Mesendoderm (in vitro differentiated cells): ENCODE results near the gene ST3GAL2.
"Not testable (repeated sequence)": the region's sequence is repeated elsewhere in the genome, so short reads cannot be mapped to it uniquely, and the experiment has no call there.

ENCODE experiments used
- DNase-seq: peaks from one replicate; pipeline ENCODE4 v3.0.0; 2013
- H2AK5ac ChIP-seq: 2 replicates; pipeline ENCODE4 v1.6.1; 2013; ENCODE audit warnings: low read length, inconsistent platforms
- H2BK120ac ChIP-seq: 2 replicates; pipeline ENCODE4 v1.6.1; 2013; ENCODE audit warnings: low read depth, mild to moderate bottlenecking, low read length, moderate library complexity, mixed read lengths
- H2BK15ac ChIP-seq: replicated peaks from 2 replicates; pipeline ENCODE4 v1.6.1; 2013; ENCODE audit warnings: low read depth, mild to moderate bottlenecking, moderate library complexity
- H2BK5ac ChIP-seq: 2 replicates; pipeline ENCODE4 v1.6.1; 2013; ENCODE audit warnings: low read length, inconsistent platforms
- H3K18ac ChIP-seq: 2 replicates; pipeline ENCODE4 v1.6.1; 2013; ENCODE audit warnings: mild to moderate bottlenecking, low read length, mixed read lengths
- H3K23ac ChIP-seq: one replicate; pipeline ENCODE4 v1.6.1; 2013; ENCODE audit warnings: low read length
- H3K27ac ChIP-seq: 2 replicates; pipeline ENCODE4 v1.5.1; 2013; ENCODE audit warnings: low read depth, mild to moderate bottlenecking, inconsistent platforms, low read length, moderate library complexity
- H3K27me3 ChIP-seq: 2 replicates; pipeline ENCODE4 v1.6.1; 2013; ENCODE audit warnings: low read length, control low read depth, mild to moderate bottlenecking, inconsistent platforms; ENCODE audit not compliant: insufficient read depth, poor library complexity
- H3K36me3 ChIP-seq: 2 replicates; pipeline ENCODE4 v1.6.1; 2013; ENCODE audit warnings: low read length, inconsistent platforms; ENCODE audit not compliant: control insufficient read depth, insufficient read depth
- H3K4ac ChIP-seq: one replicate; pipeline ENCODE4 v1.6.1; 2013; ENCODE audit warnings: low read depth, mild to moderate bottlenecking, low read length, moderate library complexity
- H3K4me1 ChIP-seq: 2 replicates; pipeline ENCODE4 v1.6.1; 2013; ENCODE audit warnings: low read depth, low read length, inconsistent platforms; ENCODE audit not compliant: control insufficient read depth
- H3K4me2 ChIP-seq: 2 replicates; pipeline ENCODE4 v1.6.1; 2013; ENCODE audit warnings: low read length
- H3K4me3 ChIP-seq: 2 replicates; pipeline ENCODE4 v1.5.1; 2013; ENCODE audit warnings: mild to moderate bottlenecking, low read length
- H3K56ac ChIP-seq: one replicate; pipeline ENCODE4 v1.6.1; 2013; ENCODE audit warnings: low read length
- H3K79me1 ChIP-seq: 2 replicates; pipeline ENCODE4 v1.6.1; 2013; ENCODE audit warnings: low read length, inconsistent platforms
- H3K79me2 ChIP-seq: 2 replicates; pipeline ENCODE4 v1.6.1; 2013; ENCODE audit warnings: mild to moderate bottlenecking, low read length; ENCODE audit not compliant: control insufficient read depth, insufficient read depth
- H3K9ac ChIP-seq: 2 replicates; pipeline ENCODE4 v1.6.1; 2013; ENCODE audit warnings: low read length, inconsistent platforms
- H4K5ac ChIP-seq: one replicate; pipeline ENCODE4 v1.6.1; 2013; ENCODE audit warnings: low read length
- H4K8ac ChIP-seq: one replicate; pipeline ENCODE4 v1.6.1; 2013; ENCODE audit warnings: low read depth, mild to moderate bottlenecking, control low read depth, low read length, moderate library complexity
- WGBS: extraction: QIAGEN DNeasy Blood & Tissue Kit; methylation state at CpG from one replicate; pipeline ENCODE4 v1.1.7; 2013; ENCODE audit warnings: low lambda C conversion rate, missing lambda C conversion rate; ENCODE audit not compliant: insufficient coverage; ENCODE audit errors: extremely low coverage; 5-methylcytosine and 5-hydroxymethylcytosine counted together

Gene ST3GAL2

GRCh38 chr16:70453892-70454221 is 15.0 kb upstream of the ST3GAL2 start:
- Histone ChIP-seq H2BK5ac (no peak overlapping the region), H3K36me3 (no peaks in the 10 kb centered on the region), H2BK15ac (no peak overlapping the region), H3K4me2 (peak overlapping the region; percentile 51), H4K8ac (no peak overlapping the region), H3K4me3 (peak overlapping the region; percentile 66), H3K56ac (peak overlapping the region; percentile 93), H3K27ac (peak overlapping the region; percentile 98), H3K18ac (no peak overlapping the region), H3K9ac (peak overlapping the region; percentile 87), H3K79me2 (no peaks in the 10 kb centered on the region), H2BK120ac (no peak overlapping the region), H3K27me3 (no peaks in the 10 kb centered on the region), H3K23ac (no peak overlapping the region), H4K5ac (no peak overlapping the region), H3K4ac (no peak overlapping the region), H3K79me1 (no peaks in the 10 kb centered on the region), H3K4me1 (no peaks in the 10 kb centered on the region), H2AK5ac (no peak overlapping the region)
- no CpG with 5 or more reads among the region's 8 CpGs for WGBS
- DNase-seq, result peak; percentile 84

DNA sequence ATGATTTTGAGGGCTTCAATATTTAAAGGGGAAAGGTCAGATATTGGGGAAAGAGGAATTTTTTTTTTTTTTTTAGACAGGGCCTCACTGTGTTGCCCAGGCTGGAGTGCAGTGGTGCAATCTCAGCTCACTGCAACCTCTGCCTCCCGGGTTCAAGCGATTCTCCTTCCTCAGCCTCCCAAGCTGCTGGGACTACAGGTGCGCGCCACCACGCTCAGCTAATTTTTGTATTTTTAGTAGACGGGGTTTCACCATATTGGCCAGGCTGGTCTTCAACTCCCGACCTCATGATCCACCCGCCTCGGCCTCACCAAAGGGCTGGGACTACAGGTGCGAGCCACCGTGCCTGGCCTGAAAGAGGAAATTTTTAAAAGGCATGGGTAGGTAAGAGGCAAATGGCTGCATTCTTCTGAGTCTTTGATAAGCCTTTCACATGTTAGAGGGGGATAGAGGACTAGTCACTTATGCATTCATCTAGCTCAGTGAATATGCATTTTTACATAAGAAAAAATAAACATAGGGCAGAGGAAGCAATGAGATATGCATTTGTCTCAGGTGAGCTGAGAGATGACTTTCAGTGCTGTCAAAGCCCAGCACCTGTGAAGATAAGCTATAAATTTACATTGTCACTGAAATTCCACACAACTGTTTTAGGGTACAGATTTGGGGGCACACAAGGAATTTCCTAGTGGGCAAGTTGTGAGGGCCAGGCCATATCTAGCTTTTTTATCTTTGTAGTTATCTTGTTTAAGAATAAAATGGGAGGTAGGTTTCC is 14.4 kb upstream of the ST3GAL2 start:
- H3K79me1 ChIP-seq, result no peaks in the 10 kb centered on the region
- H3K36me3 ChIP-seq, result no peaks in the 10 kb centered on the region
- H3K4ac ChIP-seq, result no peak overlapping the region
- no peak for DNase-seq
- no peak overlapping the region for H2AK5ac ChIP-seq
- no peak overlapping the region for H3K23ac ChIP-seq
- H2BK5ac ChIP-seq, result no peak overlapping the region
- no peak overlapping the region for H3K27ac ChIP-seq
- H3K79me2 ChIP-seq, result no peaks in the 10 kb centered on the region
- no peak overlapping the region for H2BK15ac ChIP-seq
- no peaks in the 10 kb centered on the region for H3K4me1 ChIP-seq
- no peak overlapping the region for H4K8ac ChIP-seq
- no peak overlapping the region for H3K4me3 ChIP-seq
- H3K56ac ChIP-seq, result no peak overlapping the region
- no CpG with 5 or more reads among the region's 11 CpGs for WGBS
- H3K18ac ChIP-seq, result no peak overlapping the region
- H3K4me2 ChIP-seq, result no peak overlapping the region
- H3K27me3 ChIP-seq, result no peaks in the 10 kb centered on the region
- H4K5ac ChIP-seq, result no peak overlapping the region
- H2BK120ac ChIP-seq, result no peak overlapping the region
- H3K9ac ChIP-seq, result peak overlapping the region; percentile 87

- H3K4me1 ChIP-seq, H3K79me2 ChIP-seq, H3K4me2 ChIP-seq, H3K23ac ChIP-seq, H3K36me3 ChIP-seq, H2BK120ac ChIP-seq, H3K27me3 ChIP-seq, H3K56ac ChIP-seq, H2BK5ac ChIP-seq, H3K4ac ChIP-seq, H4K8ac ChIP-seq, H3K18ac ChIP-seq, H2AK5ac ChIP-seq, H2BK15ac ChIP-seq, H3K9ac ChIP-seq, H3K4me3 ChIP-seq, DNase-seq, H3K27ac ChIP-seq, H3K79me1 ChIP-seq, H4K5ac ChIP-seq: not testable (repeated sequence)
- no CpG with 5 or more reads among the region's 25 CpGs for WGBS
Measured at GRCh38 chr16:70451004-70451340, 12.1 kb upstream of the ST3GAL2 start.

- not testable (repeated sequence) for H4K5ac ChIP-seq, H3K27ac ChIP-seq, H3K9ac ChIP-seq, H3K4me2 ChIP-seq, H3K18ac ChIP-seq, H3K4me3 ChIP-seq, H3K4me1 ChIP-seq, H3K36me3 ChIP-seq, H2AK5ac ChIP-seq, H3K27me3 ChIP-seq, DNase-seq, H3K79me2 ChIP-seq, H2BK120ac ChIP-seq, H3K4ac ChIP-seq, H2BK15ac ChIP-seq, H4K8ac ChIP-seq, H2BK5ac ChIP-seq, H3K56ac ChIP-seq, H3K79me1 ChIP-seq, H3K23ac ChIP-seq
- WGBS, result no CpG with 5 or more reads among the region's 37 CpGs
Measured at GRCh38 chr16:70450142-70451003, 11.5 kb upstream of the ST3GAL2 start.

DNA sequence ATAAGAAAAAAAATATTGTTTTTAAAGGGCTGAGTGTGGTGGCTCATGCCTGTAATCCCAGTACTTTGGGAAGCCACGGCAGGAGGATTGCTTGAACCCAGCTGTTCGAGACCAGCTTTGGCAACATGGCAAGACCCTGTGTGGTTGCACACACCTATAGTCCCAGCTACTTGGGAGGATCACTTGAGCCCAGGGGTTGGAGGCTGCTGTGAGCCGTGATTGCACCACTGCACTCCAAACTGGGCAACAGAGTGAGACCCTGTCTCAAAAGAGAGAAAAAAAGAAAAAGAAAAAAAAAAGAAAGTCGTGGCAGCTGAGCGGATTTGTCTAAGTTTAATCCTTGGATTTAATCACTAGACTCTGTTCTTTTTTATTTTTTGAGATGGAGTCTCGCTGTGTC is 9.2 kb upstream of the ST3GAL2 start:
- DNase-seq, result no peak
- H4K8ac ChIP-seq, result no peak overlapping the region
- no peak overlapping the region for H3K23ac ChIP-seq
- WGBS, result no CpG with 5 or more reads among the region's 6 CpGs
- H3K4me2 ChIP-seq, result no peak overlapping the region
- H2BK15ac ChIP-seq, result no peak overlapping the region
- H2BK5ac ChIP-seq, result no peak overlapping the region
- no peaks in the 10 kb centered on the region for H3K4me1 ChIP-seq
- no peak overlapping the region for H3K4ac ChIP-seq
- H3K27me3 ChIP-seq, result no peaks in the 10 kb centered on the region
- no peak overlapping the region for H3K56ac ChIP-seq
- H2AK5ac ChIP-seq, result no peak overlapping the region
- no peak overlapping the region for H4K5ac ChIP-seq
- no peak overlapping the region for H3K9ac ChIP-seq
- no peaks in the 10 kb centered on the region for H3K79me2 ChIP-seq
- no peak overlapping the region for H3K4me3 ChIP-seq
- no peaks in the 10 kb centered on the region for H3K79me1 ChIP-seq
- H2BK120ac ChIP-seq, result no peak overlapping the region
- H3K18ac ChIP-seq, result no peak overlapping the region
- H3K36me3 ChIP-seq, result no peaks in the 10 kb centered on the region
- H3K27ac ChIP-seq, result no peak overlapping the region
